CD4-positive, alpha-beta T cell (primary cell): ENCODE measurements around the gene NFIC. TPM values are rescaled to one million over a fixed set of nuclear protein-coding genes. Genes with fewer than 3 reads are reported as not detected.

Source experiments
- ATAC-seq: fragments of 200-7000 bp; cut with Tn5 transposase; one replicate; pipeline ENCODE4 v1.10.0; 2022; ENCODE audit warnings: mild to moderate bottlenecking; ENCODE audit not compliant: poor library complexity
- CTCF ChIA-PET: fragments of 350-600 bp; sonication (Branson Sonifier 250); formaldehyde crosslinking; loops from one replicate; lab custom pipeline; 2021; ENCODE audit warnings: antibody characterized with exemption, inconsistent platforms; lab: Charles Lee
- POLR2A ChIA-PET: fragments of 350-600 bp; sonication (Branson Sonifier 250); formaldehyde crosslinking; loops from one replicate; lab custom pipeline; 2021; ENCODE audit warnings: antibody characterized with exemption, inconsistent platforms; lab: Charles Lee
- DNase-seq, 14 experiments: peaks; one replicate each; pipeline ENCODE4 v3.0.0-alpha.2; 2013 to 2020; ENCODE audit warnings: mixed read lengths in 2 of 14
- H3K27ac ChIP-seq, 2 donors: one replicate each; pipeline versions ENCODE4 v1.5.1 to v1.7.0; 2013; ENCODE audit warnings: low read length in 2 of 2, low read depth in 1 of 2, mild to moderate bottlenecking in 1 of 2
- H3K27me3 ChIP-seq, 2 experiments: 1 replicate in 1 of 2; 2 replicates in 1 of 2; pipeline versions ENCODE4 v1.6.1 to v1.7.0; 2013; ENCODE audit warnings: low read length in 2 of 2, control low read depth in 1 of 2, mild to moderate bottlenecking in 1 of 2, moderate library complexity in 1 of 2; ENCODE audit not compliant: insufficient read depth in 2 of 2, control insufficient read depth in 1 of 2
- H3K36me3 ChIP-seq: one replicate; pipeline ENCODE4 v1.6.1; 2013; ENCODE audit warnings: low read length, control low read depth; ENCODE audit not compliant: insufficient read depth
- H3K4me1 ChIP-seq: one replicate; pipeline ENCODE4 v1.6.1; 2013; ENCODE audit warnings: low read length, control low read depth; ENCODE audit not compliant: insufficient read depth
- H3K4me3 ChIP-seq: one replicate; pipeline ENCODE4 v1.5.1; 2013; ENCODE audit warnings: mild to moderate bottlenecking, low read length, moderate library complexity
- H3K9me3 ChIP-seq, 2 experiments: 1 replicate in 1 of 2; 2 replicates in 1 of 2; pipeline versions ENCODE4 v1.6.1 to v1.7.0; 2013; ENCODE audit warnings: low read length in 2 of 2, mild to moderate bottlenecking in 2 of 2, control low read depth in 1 of 2, moderate library complexity in 1 of 2; ENCODE audit not compliant: control insufficient read depth in 1 of 2, insufficient read depth in 1 of 2
- H3K27ac Mint-ChIP-seq: one replicate; pipeline ENCODE4 v1.8.0; 2020; ENCODE audit warnings: mixed read lengths
- H3K27me3 Mint-ChIP-seq: one replicate; pipeline ENCODE4 v1.8.0; 2021; ENCODE audit warnings: mixed read lengths
- H3K36me3 Mint-ChIP-seq: one replicate; pipeline ENCODE4 v1.8.0; 2021; ENCODE audit warnings: low read depth, mixed read lengths
- H3K4me1 Mint-ChIP-seq: one replicate; pipeline ENCODE4 v1.8.0; 2021; ENCODE audit warnings: low read depth, mixed read lengths
- H3K4me3 Mint-ChIP-seq: one replicate; pipeline ENCODE4 v1.8.0; 2020; ENCODE audit warnings: mild to moderate bottlenecking, mixed read lengths
- H3K9me3 Mint-ChIP-seq: one replicate; pipeline ENCODE4 v1.8.0; 2020; ENCODE audit warnings: mixed read lengths
- CTCF ChIP-seq: fragments of 200-600 bp; IDR thresholded peaks from one replicate; pipeline ENCODE4 v1.8.0; 2022; ENCODE audit warnings: antibody characterized with exemption, mild to moderate bottlenecking
- intact Hi-C, 2 experiments: fragments of 100-400 bp; cut with DNase I in 1 of 2; cut with micrococcal nuclease in 1 of 2; formaldehyde crosslinking; loops; one replicate each; pipeline versions ENCODE4 v1.15.1 to v1.9.0; 2023 to 2025; cut with DNase I, micrococcal nuclease
- total RNA-seq, 174 experiments: library from RNA in 2 of 174; stranded (reverse) in 2 of 174; gene quantifications; one replicate each; pipeline ENCODE4 v1.2.3 and lab custom pipeline; 2021 to 2026

NFIC gene
- total RNA-seq, 2 experiments from 2014 or later: 22.1 to 22.2 TPM

- Mint-ChIP-seq H3K36me3 (peaks cover 14% of the 10 kb centered on the region), H3K4me3 (peak overlapping the region; percentile 30), H3K27me3 (no peaks in the 10 kb centered on the region), H3K27ac (no peak overlapping the region), H3K4me1 (peaks cover 5% of the 10 kb centered on the region), H3K9me3 (no peaks in the 10 kb centered on the region)
- Histone ChIP-seq H3K4me1 (peaks cover 4% of the 10 kb centered on the region), H3K36me3 (peaks cover 17% of the 10 kb centered on the region), H3K27me3 (no peaks in the 10 kb centered on the region), H3K4me3 (no peak overlapping the region), H3K27ac (no peak overlapping the region), H3K9me3 (no peaks in the 10 kb centered on the region)
- no peak for TF ChIP-seq CTCF
- POLR2A ChIA-PET: no interaction called here
- ATAC-seq (no peak), DNase-seq (no peak)
- intact Hi-C loops: no loop called here
- CTCF ChIA-PET: no interaction called here
Observed at GRCh38 chr19:3441089-3441985, 75.0 kb downstream of the NFIC start.

GRCh38 chr19:3441986-3442329 lies 75.6 kb downstream of the NFIC start:
- no peak overlapping the region for H3K4me3 ChIP-seq
- peaks cover 4% of the 10 kb centered on the region for H3K4me1 ChIP-seq
- Mint-ChIP-seq H3K4me1 (peaks cover 5% of the 10 kb centered on the region), H3K27ac (no peak overlapping the region), H3K9me3 (no peaks in the 10 kb centered on the region), H3K4me3 (no peak overlapping the region), H3K27me3 (no peaks in the 10 kb centered on the region), H3K36me3 (peaks cover 14% of the 10 kb centered on the region)
- H3K9me3 ChIP-seq: no peaks in the 10 kb centered on the region
- ChIA-PET POLR2A (no interaction called here), CTCF (no interaction called here)
- H3K36me3 ChIP-seq: peaks cover 17% of the 10 kb centered on the region
- no peak for TF ChIP-seq CTCF
- no peaks in the 10 kb centered on the region for H3K27me3 ChIP-seq
- no peak for ATAC-seq
- no peak for DNase-seq
- intact Hi-C loops: no loop called here
- no peak overlapping the region for H3K27ac ChIP-seq

GRCh38 chr19:3442487-3443071 lies 76.2 kb downstream of the NFIC start:
- H3K36me3 ChIP-seq: peaks cover 17% of the 10 kb centered on the region

More at GRCh38 chr19:3442487-3443071, 76.2 kb downstream of the NFIC start:
- TF ChIP-seq CTCF: no peak
- POLR2A ChIA-PET: no interaction called here
- H3K36me3 Mint-ChIP-seq: peaks cover 14% of the 10 kb centered on the region
- Histone ChIP-seq H3K9me3 (no peaks in the 10 kb centered on the region), H3K27ac (no peak overlapping the region), H3K4me3 (no peak overlapping the region), H3K4me1 (peaks cover 4% of the 10 kb centered on the region), H3K27me3 (no peaks in the 10 kb centered on the region)
- no peaks in the 10 kb centered on the region for H3K27me3 Mint-ChIP-seq
- H3K9me3 Mint-ChIP-seq: no peaks in the 10 kb centered on the region
- DNase-seq: no peak
- CTCF ChIA-PET: no interaction called here
- intact Hi-C loops: no loop called here
- no peak for ATAC-seq
- no peak overlapping the region for H3K4me3 Mint-ChIP-seq
- H3K27ac Mint-ChIP-seq: no peak overlapping the region
- H3K4me1 Mint-ChIP-seq: peaks cover 5% of the 10 kb centered on the region
